T-helper 17 cell (primary cell): ENCODE measurements around the gene SLX9. TPM values are rescaled to one million over a fixed set of nuclear protein-coding genes. Genes with fewer than 3 reads are reported as not detected.
A peak's percentile ranks its signal among the peaks of the same experiment; 100 is the strongest.
"Not testable (repeated sequence)": the region's sequence is repeated elsewhere in the genome, so short reads cannot be mapped to it uniquely, and the experiment has no call there.

Experiments used
- ATAC-seq: fragments of 150-1000 bp; cut with Tn5 transposase; 2 replicates; pipeline ENCODE4 v1.10.0; 2021; ENCODE audit warnings: mild to moderate bottlenecking, moderate library complexity
- DNase-seq, 3 donors: peaks; one replicate each; pipeline versions ENCODE4 v3.0.0 to v3.0.0-alpha.2; 2020 to 2021
- H3K9me3 ChIP-seq: one replicate; pipeline ENCODE4 v1.7.0; 2013; ENCODE audit warnings: low read length, mild to moderate bottlenecking; ENCODE audit not compliant: control insufficient read depth, poor library complexity, severe bottlenecking
- H3K27ac Mint-ChIP-seq: one replicate; pipeline ENCODE4 v1.8.0; 2022; ENCODE audit warnings: mild to moderate bottlenecking, moderate library complexity, mixed read lengths
- H3K27me3 Mint-ChIP-seq: one replicate; pipeline ENCODE4 v1.8.0; 2022; ENCODE audit warnings: mixed read lengths
- H3K36me3 Mint-ChIP-seq: one replicate; pipeline ENCODE4 v1.8.0; 2022; ENCODE audit warnings: low read depth, mixed read lengths
- H3K4me1 Mint-ChIP-seq: one replicate; pipeline ENCODE4 v1.8.0; 2022; ENCODE audit warnings: mild to moderate bottlenecking, mixed read lengths
- H3K4me3 Mint-ChIP-seq: one replicate; pipeline ENCODE4 v1.8.0; 2022; ENCODE audit warnings: mild to moderate bottlenecking, moderate library complexity, mixed read lengths
- total RNA-seq, 4 donors: library from RNA in 2 of 4; stranded (reverse) in 2 of 4; gene quantifications; one replicate each; pipeline ENCODE4 v1.2.3 and lab custom pipeline; 2022 to 2026

SLX9 gene
- total RNA-seq, 2 donors from 2014 or later = 14.0 to 15.4 TPM

GRCh38 chr21:44905016-44905727 is 34.7 kb upstream of the SLX9 start:
- Mint-ChIP-seq H3K27ac (peak overlapping the region; percentile 1), H3K36me3 (peaks cover 14% of the 10 kb centered on the region), H3K4me1 (peaks cover 31% of the 10 kb centered on the region), H3K27me3 (no peaks in the 10 kb centered on the region), H3K4me3 (no peak overlapping the region)
- H3K9me3 ChIP-seq = no peaks in the 10 kb centered on the region
- DNase-seq = no peak
- ATAC-seq = no peak

- Mint-ChIP-seq H3K4me1 (peaks cover 28% of the 10 kb centered on the region), H3K4me3 (no peak overlapping the region), H3K27ac (no peak overlapping the region), H3K27me3 (no peaks in the 10 kb centered on the region), H3K36me3 (peaks cover 14% of the 10 kb centered on the region)
- DNase-seq (no peak), ATAC-seq (no peak)
- H3K9me3 ChIP-seq = no peaks in the 10 kb centered on the region
These were observed 34.1 kb upstream of the SLX9 start for GRCh38 chr21:44905728-44906090.

GRCh38 chr21:44907225-44907965 is 32.4 kb upstream of the SLX9 start:
- Mint-ChIP-seq H3K4me3 (no peak overlapping the region), H3K36me3 (peaks cover 13% of the 10 kb centered on the region), H3K4me1 (peaks cover 40% of the 10 kb centered on the region), H3K27ac (no peak overlapping the region), H3K27me3 (no peaks in the 10 kb centered on the region)
- H3K9me3 ChIP-seq = no peaks in the 10 kb centered on the region
- ATAC-seq = no peak
- DNase-seq = no peak

- H3K4me1 Mint-ChIP-seq = peaks cover 38% of the 10 kb centered on the region
- peak overlapping the region; percentile 85 for H3K27ac Mint-ChIP-seq
- H3K36me3 Mint-ChIP-seq = peaks cover 7% of the 10 kb centered on the region
- no peak overlapping the region for H3K4me3 Mint-ChIP-seq
- no peaks in the 10 kb centered on the region for H3K27me3 Mint-ChIP-seq
- no peak for DNase-seq
- no peaks in the 10 kb centered on the region for H3K9me3 ChIP-seq
- no peak for ATAC-seq
These were observed 31.6 kb upstream of the SLX9 start for GRCh38 chr21:44907966-44908895.

- Mint-ChIP-seq H3K4me1 (peaks cover 39% of the 10 kb centered on the region), H3K4me3 (no peak overlapping the region), H3K36me3 (peaks cover 7% of the 10 kb centered on the region), H3K27me3 (no peaks in the 10 kb centered on the region), H3K27ac (peak overlapping the region; percentile 85)
- no peak for DNase-seq
- ATAC-seq = no peak
- no peaks in the 10 kb centered on the region for H3K9me3 ChIP-seq
These were observed 30.9 kb upstream of the SLX9 start for GRCh38 chr21:44908908-44909307.

- DNase-seq = no peak
- peaks cover under 1% of the 10 kb centered on the region for H3K36me3 Mint-ChIP-seq
- no peak for ATAC-seq
These were observed 30.1 kb upstream of the SLX9 start for GRCh38 chr21:44909719-44910118.

GRCh38 chr21:44910229-44911067 is 29.4 kb upstream of the SLX9 start:
- ATAC-seq = no peak
- no peaks in the 10 kb centered on the region for H3K36me3 Mint-ChIP-seq

More at GRCh38 chr21:44909719-44910118, 30.1 kb upstream of the SLX9 start:
- no peaks in the 10 kb centered on the region for H3K27me3 Mint-ChIP-seq
- no peaks in the 10 kb centered on the region for H3K9me3 ChIP-seq
- peak overlapping the region; percentile 85 for H3K27ac Mint-ChIP-seq
- peaks cover 40% of the 10 kb centered on the region for H3K4me1 Mint-ChIP-seq
- H3K4me3 Mint-ChIP-seq = peak overlapping the region; percentile 21

GRCh38 chr21:44911068-44911383 is 28.8 kb upstream of the SLX9 start:
- peaks cover 46% of the 10 kb centered on the region for H3K4me1 Mint-ChIP-seq
- no peak for ATAC-seq
- H3K27me3 Mint-ChIP-seq = no peaks in the 10 kb centered on the region
- H3K9me3 ChIP-seq = no peaks in the 10 kb centered on the region
- no peak for DNase-seq
- H3K36me3 Mint-ChIP-seq = no peaks in the 10 kb centered on the region
- H3K27ac Mint-ChIP-seq = peak overlapping the region; percentile 96
- peak overlapping the region; percentile 88 for H3K4me3 Mint-ChIP-seq

More at GRCh38 chr21:44910229-44911067, 29.4 kb upstream of the SLX9 start:
- no peaks in the 10 kb centered on the region for H3K9me3 ChIP-seq
- DNase-seq = no peak
- no peaks in the 10 kb centered on the region for H3K27me3 Mint-ChIP-seq
- peak overlapping the region; percentile 88 for H3K4me3 Mint-ChIP-seq
- H3K27ac Mint-ChIP-seq = peak overlapping the region; percentile 96
- H3K4me1 Mint-ChIP-seq = peaks cover 45% of the 10 kb centered on the region

GRCh38 chr21:44911384-44912157 is 28.3 kb upstream of the SLX9 start:
- peak in 2 of 3 donors; percentile 37 to 39 for DNase-seq
- no peaks in the 10 kb centered on the region for H3K9me3 ChIP-seq
- peak overlapping the region; percentile 96 for H3K27ac Mint-ChIP-seq
- no peaks in the 10 kb centered on the region for H3K36me3 Mint-ChIP-seq
- no peaks in the 10 kb centered on the region for H3K27me3 Mint-ChIP-seq
- H3K4me1 Mint-ChIP-seq = peaks cover 46% of the 10 kb centered on the region
- peak overlapping the region; percentile 88 for H3K4me3 Mint-ChIP-seq
- ATAC-seq = peak; percentile 72

GRCh38 chr21:44912158-44912473 is 27.7 kb upstream of the SLX9 start:
- H3K27me3 Mint-ChIP-seq = no peaks in the 10 kb centered on the region
- H3K36me3 Mint-ChIP-seq = no peaks in the 10 kb centered on the region
- H3K4me3 Mint-ChIP-seq = peak overlapping the region; percentile 88
- ATAC-seq = no peak
- no peaks in the 10 kb centered on the region for H3K9me3 ChIP-seq
- H3K4me1 Mint-ChIP-seq = peaks cover 50% of the 10 kb centered on the region
- DNase-seq = no peak
- H3K27ac Mint-ChIP-seq = peak overlapping the region; percentile 96

- H3K36me3 Mint-ChIP-seq, DNase-seq, ATAC-seq, H3K27me3 Mint-ChIP-seq, H3K9me3 ChIP-seq: not testable (repeated sequence)
- Mint-ChIP-seq H3K4me1 (peaks cover 55% of the 10 kb centered on the region), H3K4me3 (peak overlapping the region; percentile 91), H3K27ac (peak overlapping the region; percentile 96)
These were observed 27.1 kb upstream of the SLX9 start for GRCh38 chr21:44912506-44913412.
